HG03342 (cell line): ENCODE data around the gene LHX3.

Source experiments
- ATAC-seq: cut with Tn5 transposase; IDR thresholded peaks from one replicate; pipeline ENCODE4 v1.9.1; 2021; ENCODE audit warnings: mild to moderate bottlenecking, moderate library complexity; ENCODE audit not compliant: unreplicated experiment

Gene LHX3

GRCh38 chr9:136204838-136205706 lies at the start of gene LHX3:
LHX3 (minus strand) TSS chr9:136205128; CDS start chr9:136205012, 116 bp downstream.
- ATAC-seq, result no peak

GRCh38 chr9:136253246-136254130 lies 48.6 kb upstream of the LHX3 start:
- ATAC-seq, result no peak

- no peak for ATAC-seq
Observed at GRCh38 chr9:136252846-136253245, 47.9 kb upstream of the LHX3 start.

- ATAC-seq, result no peak
Observed at GRCh38 chr9:136252281-136252680, 47.4 kb upstream of the LHX3 start.

GRCh38 chr9:136251264-136252115 lies 46.6 kb upstream of the LHX3 start:
- ATAC-seq, result no peak

- ATAC-seq, result no peak
Observed at GRCh38 chr9:136250676-136251075, 45.7 kb upstream of the LHX3 start.

- ATAC-seq, result no peak
Observed at GRCh38 chr9:136249877-136250559, 45.1 kb upstream of the LHX3 start.

- no peak for ATAC-seq
Observed at GRCh38 chr9:136248951-136249876, 44.3 kb upstream of the LHX3 start.

- no peak for ATAC-seq
Observed at GRCh38 chr9:136247947-136248637, 43.2 kb upstream of the LHX3 start.

GRCh38 chr9:136247551-136247916 lies 42.6 kb upstream of the LHX3 start:
- ATAC-seq, result no peak

- ATAC-seq, result no peak
Observed at GRCh38 chr9:136246849-136247550, 42.1 kb upstream of the LHX3 start.

GRCh38 chr9:136245219-136246150 lies 40.6 kb upstream of the LHX3 start, which contains the start of gene QSOX2:
QSOX2 (minus strand) TSS chr9:136245812; CDS start chr9:136245803, 9 bp downstream.
- peak; percentile 45 for ATAC-seq

GRCh38 chr9:136244969-136245218 lies 40.0 kb upstream of the LHX3 start:
- ATAC-seq, result no peak

GRCh38 chr9:136244122-136244968 lies 39.4 kb upstream of the LHX3 start:
- no peak for ATAC-seq

- no peak for ATAC-seq
Observed at GRCh38 chr9:136243631-136244030, 38.7 kb upstream of the LHX3 start.

GRCh38 chr9:136242918-136243525 lies 38.1 kb upstream of the LHX3 start:
- no peak for ATAC-seq
